GM12878 (cell line): ENCODE results near the gene INPP4B. TPM values are rescaled to one million over a fixed set of nuclear protein-coding genes. Genes with fewer than 3 reads are reported as not detected.

ENCODE experiments used
- ATAC-seq: fragments of 200-7000 bp; cut with Tn5 transposase; 3 replicates; pipeline ENCODE4 v1.9.1; 2020; ENCODE audit warnings: mild to moderate bottlenecking, moderate library complexity
- BruUV-seq: library from RNA; stranded (reverse); fragments of 400-500 nt; replicated peaks from 2 replicates; lab custom pipeline; 2021; lab: Mats Ljungman, UMichigan
- CTCF ChIA-PET: fragments of 300-600 bp; sonication (Branson Sonifier 250); formaldehyde crosslinking; extraction: SDS; loops from one replicate; lab custom pipeline; 2021; ENCODE audit warnings: inconsistent platforms; lab: Yijun Ruan, JAX
- POLR2A ChIA-PET: fragments of 350-600 bp; formaldehyde crosslinking; extraction: SDS; loops from one replicate; lab custom pipeline; 2021; ENCODE audit warnings: inconsistent platforms; lab: Charles Lee
- RAD21 ChIA-PET: fragments of 300-600 bp; sonication (Branson Sonifier 250); formaldehyde crosslinking; loops from one replicate; lab custom pipeline; 2023; ENCODE audit warnings: antibody characterized with exemption; ENCODE audit not compliant: unreplicated experiment; lab: Charles Lee
- SMC1A ChIA-PET: fragments of 300-600 bp; sonication (Branson Sonifier 250); formaldehyde crosslinking; loops from one replicate; lab custom pipeline; 2023; ENCODE audit not compliant: unreplicated experiment, uncharacterized antibody; lab: Charles Lee
- DNase-seq: peaks from one replicate; pipeline ENCODE4 v3.0.0-alpha.2; 2011; ENCODE audit warnings: low read depth, low spot score
- FAIRE-seq: peaks from 3 replicates; lab custom pipeline; 2011; peaks lifted over from hg19 to GRCh38; lab: Jason Lieb, UNC
- H2AFZ ChIP-seq: 2 replicates; pipeline ENCODE4 v1.6.0; 2011; ENCODE audit warnings: low read depth, low read length, control low read depth; ENCODE audit not compliant: control insufficient read depth
- H3K27ac ChIP-seq: 2 replicates; pipeline ENCODE4 v1.5.1; 2011; ENCODE audit warnings: control low read depth; ENCODE audit not compliant: control insufficient read depth, insufficient read depth
- H3K27me3 ChIP-seq, 2 experiments: replicated peaks in 1 of 2; 2 replicates each; pipeline versions ENCODE4 v1.6.0 to v1.6.1; 2011; ENCODE audit warnings: low read length in 1 of 2; ENCODE audit not compliant: control insufficient read depth in 2 of 2, insufficient read depth in 2 of 2
- H3K36me3 ChIP-seq, 2 experiments: 2 replicates each; pipeline ENCODE4 v1.5.1; 2011; ENCODE audit warnings: low read length in 1 of 2; ENCODE audit not compliant: control insufficient read depth in 2 of 2, insufficient read depth in 2 of 2
- H3K4me1 ChIP-seq: 2 replicates; pipeline ENCODE4 v1.6.1; 2011; ENCODE audit warnings: mild to moderate bottlenecking, low read length, moderate library complexity, mixed read lengths; ENCODE audit not compliant: control insufficient read depth, insufficient read depth
- H3K4me2 ChIP-seq: 2 replicates; pipeline ENCODE4 v1.6.0; 2011; ENCODE audit warnings: control low read depth; ENCODE audit not compliant: control insufficient read depth, insufficient read depth
- H3K4me3 ChIP-seq: fragments of 200-600 bp; sonication (generic); 2 replicates; pipeline ENCODE4 v1.5.1; 2016
- H3K79me2 ChIP-seq: 2 replicates; pipeline ENCODE4 v1.6.0; 2011; ENCODE audit warnings: low read length; ENCODE audit not compliant: control insufficient read depth, insufficient read depth
- H3K9ac ChIP-seq: 2 replicates; pipeline ENCODE4 v1.8.0; 2011; ENCODE audit warnings: low read length, control low read depth, mixed read lengths; ENCODE audit not compliant: control insufficient read depth, insufficient read depth
- H3K9me3 ChIP-seq: replicated peaks from 3 replicates; pipeline ENCODE4 v1.5.1; 2011; ENCODE audit warnings: mild to moderate bottlenecking, low read length; ENCODE audit not compliant: control insufficient read depth, insufficient read depth
- H4K20me1 ChIP-seq: 2 replicates; pipeline ENCODE4 v1.6.0; 2011; ENCODE audit not compliant: control insufficient read depth, insufficient read depth
- IKZF1 ChIP-seq: fragments of 450-650 bp; conservative IDR thresholded peaks from 2 replicates; pipeline ENCODE4 v1.6.1; 2017; ENCODE audit warnings: antibody characterized with exemption, mild to moderate bottlenecking
- RB1 ChIP-seq: fragments of 450-650 bp; formaldehyde crosslinking; IDR thresholded peaks from 2 replicates; pipeline ENCODE4 v1.6.1; 2017; ENCODE audit warnings: mild to moderate bottlenecking, borderline replicate concordance
- RFX5 ChIP-seq: IDR thresholded peaks from 2 replicates; pipeline ENCODE4 v1.6.1; 2011; ENCODE audit warnings: low read depth, low read length, improper control_type of control experiment
- SREBF1 ChIP-seq: IDR thresholded peaks from 2 replicates; pipeline ENCODE4 v1.6.1; 2012; ENCODE audit warnings: mild to moderate bottlenecking, low read length
- TAF1 ChIP-seq: IDR thresholded peaks from 2 replicates; pipeline ENCODE4 v1.6.1; 2011; ENCODE audit warnings: mild to moderate bottlenecking, low read depth, low read length, borderline replicate concordance
- TCF12 ChIP-seq: IDR thresholded peaks from 2 replicates; pipeline ENCODE4 v1.6.1; 2011; ENCODE audit warnings: low read depth, mild to moderate bottlenecking, low read length
- TCF7 ChIP-seq: IDR thresholded peaks from 2 replicates; pipeline ENCODE4 v1.6.1; 2014; ENCODE audit warnings: antibody characterized with exemption, borderline replicate concordance
- WRNIP1 ChIP-seq: IDR thresholded peaks from 2 replicates; pipeline ENCODE4 v1.6.1; 2011; ENCODE audit warnings: low read depth, low read length, improper control_type of control experiment, borderline replicate concordance
- in situ Hi-C: fragments of 300-500 bp; cut with MboI; formaldehyde crosslinking; loops from 9 replicates; pipeline ENCODE4 v1.14.3; 2018; ENCODE audit warnings: mixed read lengths
- intact Hi-C: fragments of 100-400 bp; cut with micrococcal nuclease; formaldehyde crosslinking; loops from one replicate; pipeline ENCODE4 v1.14.2; 2022; ENCODE audit not compliant: unreplicated experiment
- polyA plus RNA-seq, 11 experiments: library from polyadenylated mRNA; depleted of rRNA in 4 of 11; unstranded in 6 of 11; stranded (reverse) in 5 of 11; fragments of >200 nt; fragmentation: Nextera tagmentation in 4 of 11; fragmentation: Illumina TruSeq in 1 of 11; extraction: Ambion mirVana in 4 of 11; extraction: Trizol in 1 of 11; gene quantifications; 1 replicate in 1 of 11; 2 replicates in 10 of 11; pipeline versions ENCODE4 v1.2.1 to v1.2.3, GENCODE V29; 2011 to 2016; ENCODE audit warnings: inconsistent platforms in 2 of 11, missing spikeins in 2 of 11, low read depth in 1 of 11
- total RNA-seq, 4 experiments: library from RNA; depleted of rRNA in 3 of 4; stranded (reverse); fragments of >200 nt in 3 of 4; fragmentation: Illumina TruSeq in 1 of 4; extraction: Trizol in 1 of 4; gene quantifications; 2 replicates each; pipeline versions ENCODE4 v1.2.1 to v1.2.3, GENCODE V29; 2013 to 2021
- TF ChIP-seq, protein P1 (sequence below): IDR thresholded peaks from 2 replicates; pipeline ENCODE4 v1.6.1; 2011; ENCODE audit warnings: low read depth, mild to moderate bottlenecking, low read length, moderate library complexity, borderline replicate concordance; ENCODE audit errors: extremely low read depth
- TF ChIP-seq, protein P2 (sequence below): fragments of 450-650 bp; IDR thresholded peaks from 2 replicates; pipeline ENCODE4 v1.6.1; 2018; ENCODE audit warnings: mild to moderate bottlenecking, low read depth, moderate library complexity; ENCODE audit not compliant: partially characterized antibody
- TF ChIP-seq, protein P3 (sequence below): IDR thresholded peaks from 2 replicates; pipeline ENCODE4 v1.6.1; 2011; ENCODE audit warnings: mild to moderate bottlenecking, low read depth, low read length, moderate library complexity; ENCODE audit not compliant: insufficient replicate concordance
- TF ChIP-seq, protein P4 (sequence below): fragments of 450-650 bp; IDR thresholded peaks from 2 replicates; pipeline ENCODE4 v1.6.1; 2016; ENCODE audit warnings: mild to moderate bottlenecking
- TF ChIP-seq, protein P5 (sequence below): fragments of 450-650 bp; IDR thresholded peaks from 2 replicates; pipeline ENCODE4 v1.6.1; 2016; ENCODE audit warnings: mild to moderate bottlenecking

INPP4B gene
- total and polyA plus RNA-seq, 10 of the 15 experiments (the other 5 are each of a cell fraction or from before 2014, with no cell fraction given), result 0.53 to 11.2 (median 0.95) TPM

DNA sequence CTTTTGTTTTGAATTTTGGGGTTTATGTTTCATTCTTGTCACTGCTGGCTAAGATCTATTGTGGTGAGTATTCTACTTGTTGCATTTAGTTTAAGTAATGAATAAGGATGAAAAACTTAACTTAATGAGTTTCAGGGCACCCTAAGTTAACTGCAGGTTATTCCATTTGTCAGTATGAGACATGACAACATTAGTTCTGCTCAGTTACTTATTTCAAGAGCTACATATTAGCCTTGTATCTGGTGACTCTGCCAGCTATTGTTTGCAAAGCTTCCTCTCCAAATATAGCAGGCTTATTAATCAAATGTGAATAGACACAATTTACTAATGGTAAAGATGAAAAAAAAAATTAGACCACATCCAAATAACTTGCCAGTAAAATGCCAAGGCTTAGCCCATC is 642.6 kb downstream of the INPP4B start:
- intact Hi-C loops, result no loop called here

More for the DNA sequence above, 642.6 kb downstream of the INPP4B start:
- H3K79me2 ChIP-seq, result no peaks in the 10 kb centered on the region
- in situ Hi-C loops, result no loop called here
- ChIA-PET CTCF (interaction anchor here (0.5 to 1.3 kb wide), 5 partner anchors 10 to 1140 kb away, joined by 3 read pairs; no protein-coding TSS in a partner anchor), SMC1A (interaction anchor here (0.5 to 1.5 kb wide), 12 partner anchors 10 to 726 kb away, joined by 3 to 6 read pairs (median 3); no protein-coding TSS in a partner anchor), POLR2A (interaction anchor here (0.5 to 1.5 kb wide), 2 partner anchors 19 to 391 kb away, joined by 3 to 5 read pairs; no protein-coding TSS in a partner anchor), RAD21 (interaction anchor here (0.7 to 1.0 kb wide), 2 partner anchors 57 to 171 kb away, joined by 3 read pairs; no protein-coding TSS in a partner anchor)
- H3K9me3 ChIP-seq, result no peaks in the 10 kb centered on the region
- TF ChIP-seq, protein P1, sequence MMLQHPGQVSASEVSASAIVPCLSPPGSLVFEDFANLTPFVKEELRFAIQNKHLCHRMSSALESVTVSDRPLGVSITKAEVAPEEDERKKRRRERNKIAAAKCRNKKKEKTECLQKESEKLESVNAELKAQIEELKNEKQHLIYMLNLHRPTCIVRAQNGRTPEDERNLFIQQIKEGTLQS, result no peak
- no peak for TF ChIP-seq RFX5
- no peak for TF ChIP-seq SREBF1
- no peak for TF ChIP-seq TCF12
- no peak for TF ChIP-seq RB1
- no peak for TF ChIP-seq TAF1
- TF ChIP-seq, protein P2, sequence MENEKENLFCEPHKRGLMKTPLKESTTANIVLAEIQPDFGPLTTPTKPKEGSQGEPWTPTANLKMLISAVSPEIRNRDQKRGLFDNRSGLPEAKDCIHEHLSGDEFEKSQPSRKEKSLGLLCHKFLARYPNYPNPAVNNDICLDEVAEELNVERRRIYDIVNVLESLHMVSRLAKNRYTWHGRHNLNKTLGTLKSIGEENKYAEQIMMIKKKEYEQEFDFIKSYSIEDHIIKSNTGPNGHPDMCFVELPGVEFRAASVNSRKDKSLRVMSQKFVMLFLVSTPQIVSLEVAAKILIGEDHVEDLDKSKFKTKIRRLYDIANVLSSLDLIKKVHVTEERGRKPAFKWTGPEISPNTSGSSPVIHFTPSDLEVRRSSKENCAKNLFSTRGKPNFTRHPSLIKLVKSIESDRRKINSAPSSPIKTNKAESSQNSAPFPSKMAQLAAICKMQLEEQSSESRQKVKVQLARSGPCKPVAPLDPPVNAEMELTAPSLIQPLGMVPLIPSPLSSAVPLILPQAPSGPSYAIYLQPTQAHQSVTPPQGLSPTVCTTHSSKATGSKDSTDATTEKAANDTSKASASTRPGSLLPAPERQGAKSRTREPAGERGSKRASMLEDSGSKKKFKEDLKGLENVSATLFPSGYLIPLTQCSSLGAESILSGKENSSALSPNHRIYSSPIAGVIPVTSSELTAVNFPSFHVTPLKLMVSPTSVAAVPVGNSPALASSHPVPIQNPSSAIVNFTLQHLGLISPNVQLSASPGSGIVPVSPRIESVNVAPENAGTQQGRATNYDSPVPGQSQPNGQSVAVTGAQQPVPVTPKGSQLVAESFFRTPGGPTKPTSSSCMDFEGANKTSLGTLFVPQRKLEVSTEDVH, result no peak
- TF ChIP-seq WRNIP1, result no peak
- TF ChIP-seq IKZF1, result no peak
- TF ChIP-seq TCF7, result no peak
- TF ChIP-seq, protein P3, sequence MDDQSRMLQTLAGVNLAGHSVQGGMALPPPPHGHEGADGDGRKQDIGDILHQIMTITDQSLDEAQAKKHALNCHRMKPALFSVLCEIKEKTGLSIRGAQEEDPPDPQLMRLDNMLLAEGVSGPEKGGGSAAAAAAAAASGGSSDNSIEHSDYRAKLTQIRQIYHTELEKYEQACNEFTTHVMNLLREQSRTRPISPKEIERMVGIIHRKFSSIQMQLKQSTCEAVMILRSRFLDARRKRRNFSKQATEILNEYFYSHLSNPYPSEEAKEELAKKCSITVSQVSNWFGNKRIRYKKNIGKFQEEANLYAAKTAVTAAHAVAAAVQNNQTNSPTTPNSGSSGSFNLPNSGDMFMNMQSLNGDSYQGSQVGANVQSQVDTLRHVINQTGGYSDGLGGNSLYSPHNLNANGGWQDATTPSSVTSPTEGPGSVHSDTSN, result no peak
- TF ChIP-seq, protein P4, sequence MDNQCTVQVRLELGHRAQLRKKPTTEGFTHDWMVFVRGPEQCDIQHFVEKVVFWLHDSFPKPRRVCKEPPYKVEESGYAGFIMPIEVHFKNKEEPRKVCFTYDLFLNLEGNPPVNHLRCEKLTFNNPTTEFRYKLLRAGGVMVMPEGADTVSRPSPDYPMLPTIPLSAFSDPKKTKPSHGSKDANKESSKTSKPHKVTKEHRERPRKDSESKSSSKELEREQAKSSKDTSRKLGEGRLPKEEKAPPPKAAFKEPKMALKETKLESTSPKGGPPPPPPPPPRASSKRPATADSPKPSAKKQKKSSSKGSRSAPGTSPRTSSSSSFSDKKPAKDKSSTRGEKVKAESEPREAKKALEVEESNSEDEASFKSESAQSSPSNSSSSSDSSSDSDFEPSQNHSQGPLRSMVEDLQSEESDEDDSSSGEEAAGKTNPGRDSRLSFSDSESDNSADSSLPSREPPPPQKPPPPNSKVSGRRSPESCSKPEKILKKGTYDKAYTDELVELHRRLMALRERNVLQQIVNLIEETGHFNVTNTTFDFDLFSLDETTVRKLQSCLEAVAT, result no peak
- TF ChIP-seq, protein P5, sequence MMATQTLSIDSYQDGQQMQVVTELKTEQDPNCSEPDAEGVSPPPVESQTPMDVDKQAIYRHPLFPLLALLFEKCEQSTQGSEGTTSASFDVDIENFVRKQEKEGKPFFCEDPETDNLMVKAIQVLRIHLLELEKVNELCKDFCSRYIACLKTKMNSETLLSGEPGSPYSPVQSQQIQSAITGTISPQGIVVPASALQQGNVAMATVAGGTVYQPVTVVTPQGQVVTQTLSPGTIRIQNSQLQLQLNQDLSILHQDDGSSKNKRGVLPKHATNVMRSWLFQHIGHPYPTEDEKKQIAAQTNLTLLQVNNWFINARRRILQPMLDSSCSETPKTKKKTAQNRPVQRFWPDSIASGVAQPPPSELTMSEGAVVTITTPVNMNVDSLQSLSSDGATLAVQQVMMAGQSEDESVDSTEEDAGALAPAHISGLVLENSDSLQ, result no peak
- no peak overlapping the region for H2AFZ ChIP-seq
- BruUV-seq, result no TSS peak
- DNase-seq (no peak), ATAC-seq (peak; percentile 32; the same call in 2 of the 3 replicates), FAIRE-seq (no peak)
- H4K20me1 ChIP-seq, result no peaks in the 10 kb centered on the region
- no peak overlapping the region for H3K4me2 ChIP-seq
- H3K4me3 ChIP-seq, result no peak overlapping the region
- peaks cover 3% of the 10 kb centered on the region; the same call in 1 of the 2 replicates for H3K4me1 ChIP-seq
- H3K27ac ChIP-seq, result no peak overlapping the region
- H3K36me3 ChIP-seq, result no peaks in the 10 kb centered on the region
- no peak overlapping the region for H3K9ac ChIP-seq
- H3K27me3 ChIP-seq, result no peaks in the 10 kb centered on the region
